Activated CD8-positive, alpha-beta T cell treated with anti-CD3 and anti-CD28 coated beads for 36 hours (primary cell): ENCODE data around the gene EHBP1. TPM values are rescaled to one million over a fixed set of nuclear protein-coding genes. Genes with fewer than 3 reads are reported as not detected.

Experiments
- ATAC-seq: fragments of 200-7000 bp; cut with Tn5 transposase; one replicate; pipeline ENCODE4 v1.10.0; 2021; ENCODE audit warnings: mild to moderate bottlenecking, moderate library complexity
- CTCF ChIA-PET: fragments of 350-600 bp; sonication (Branson Sonifier 250); formaldehyde crosslinking; loops from one replicate; lab custom pipeline; 2021; ENCODE audit warnings: antibody characterized with exemption; lab: Charles Lee
- POLR2A ChIA-PET: fragments of 350-600 bp; sonication (Branson Sonifier 250); formaldehyde crosslinking; loops from one replicate; lab custom pipeline; 2021; ENCODE audit warnings: antibody characterized with exemption; lab: Charles Lee
- DNase-seq: peaks from one replicate; pipeline ENCODE4 v3.0.0-alpha.2; 2020
- H3K27ac Mint-ChIP-seq: one replicate; pipeline ENCODE4 v1.8.0; 2021; ENCODE audit warnings: mild to moderate bottlenecking, mixed read lengths
- H3K27me3 Mint-ChIP-seq: one replicate; pipeline ENCODE4 v1.8.0; 2021; ENCODE audit warnings: mixed read lengths
- H3K36me3 Mint-ChIP-seq: one replicate; pipeline ENCODE4 v1.8.0; 2021; ENCODE audit warnings: low read depth, mixed read lengths
- H3K4me1 Mint-ChIP-seq: one replicate; pipeline ENCODE4 v1.8.0; 2021; ENCODE audit warnings: low read depth, mixed read lengths
- H3K4me3 Mint-ChIP-seq: one replicate; pipeline ENCODE4 v1.8.0; 2021; ENCODE audit warnings: mild to moderate bottlenecking, moderate library complexity, mixed read lengths
- H3K9me3 Mint-ChIP-seq: one replicate; pipeline ENCODE4 v1.8.0; 2021; ENCODE audit warnings: mixed read lengths
- intact Hi-C: fragments of 100-400 bp; cut with micrococcal nuclease; formaldehyde crosslinking; loops from one replicate; pipeline ENCODE4 v1.10.0; 2022
- total RNA-seq, 2 experiments: library from RNA; stranded (reverse); gene quantifications; one replicate each; pipeline ENCODE4 v1.2.3, GENCODE V29; 2021
- TF ChIP-seq, protein P1 (sequence below): fragments of 200-600 bp; IDR thresholded peaks from one replicate; pipeline ENCODE4 v1.8.0; 2022; ENCODE audit warnings: antibody characterized with exemption, mild to moderate bottlenecking

EHBP1 gene
- total RNA-seq, 2 experiments from 2014 or later: 24.1 to 24.3 TPM

- no peak for ATAC-seq
- peaks cover 1% of the 10 kb centered on the region for H3K9me3 Mint-ChIP-seq
Observed at GRCh38 chr2:62716768-62717167, 11.3 kb downstream of the EHBP1 start.

DNA sequence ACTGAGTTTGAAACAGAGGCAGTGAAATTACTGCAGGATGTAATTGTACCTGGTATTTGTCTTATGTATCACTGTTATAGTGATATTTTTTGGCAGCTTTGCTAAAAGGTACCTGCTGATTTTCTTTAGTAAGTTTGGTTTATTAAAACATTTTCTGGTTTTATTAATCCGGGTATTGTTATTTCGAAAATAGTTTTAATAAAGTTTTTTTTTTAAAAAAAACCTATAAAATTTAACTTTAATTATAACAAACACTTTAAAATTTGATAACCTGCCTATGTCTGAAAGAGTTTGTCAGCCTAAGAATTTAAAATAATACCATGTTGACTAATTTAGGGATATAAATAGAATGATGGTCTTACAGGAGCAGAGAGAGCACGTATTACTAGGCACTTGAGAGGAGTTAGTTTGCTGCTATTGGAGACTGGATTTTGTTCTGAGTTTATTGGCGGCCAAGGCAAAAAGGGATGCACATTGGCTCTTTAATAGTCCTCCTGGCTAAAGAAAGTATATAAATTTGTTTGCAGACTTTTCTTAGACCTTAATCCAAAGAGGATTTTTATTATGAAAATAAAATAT lies 12.1 kb downstream of the EHBP1 start:
- Mint-ChIP-seq H3K4me1 (peaks cover 7% of the 10 kb centered on the region), H3K4me3 (no peak overlapping the region), H3K9me3 (peaks cover 3% of the 10 kb centered on the region), H3K27ac (no peak overlapping the region), H3K36me3 (peaks cover 12% of the 10 kb centered on the region), H3K27me3 (no peaks in the 10 kb centered on the region)
- DNase-seq: no peak
- ATAC-seq: no peak
- ChIA-PET POLR2A (no interaction called here), CTCF (no interaction called here)
- intact Hi-C loops: no loop called here
- TF ChIP-seq, protein P1, sequence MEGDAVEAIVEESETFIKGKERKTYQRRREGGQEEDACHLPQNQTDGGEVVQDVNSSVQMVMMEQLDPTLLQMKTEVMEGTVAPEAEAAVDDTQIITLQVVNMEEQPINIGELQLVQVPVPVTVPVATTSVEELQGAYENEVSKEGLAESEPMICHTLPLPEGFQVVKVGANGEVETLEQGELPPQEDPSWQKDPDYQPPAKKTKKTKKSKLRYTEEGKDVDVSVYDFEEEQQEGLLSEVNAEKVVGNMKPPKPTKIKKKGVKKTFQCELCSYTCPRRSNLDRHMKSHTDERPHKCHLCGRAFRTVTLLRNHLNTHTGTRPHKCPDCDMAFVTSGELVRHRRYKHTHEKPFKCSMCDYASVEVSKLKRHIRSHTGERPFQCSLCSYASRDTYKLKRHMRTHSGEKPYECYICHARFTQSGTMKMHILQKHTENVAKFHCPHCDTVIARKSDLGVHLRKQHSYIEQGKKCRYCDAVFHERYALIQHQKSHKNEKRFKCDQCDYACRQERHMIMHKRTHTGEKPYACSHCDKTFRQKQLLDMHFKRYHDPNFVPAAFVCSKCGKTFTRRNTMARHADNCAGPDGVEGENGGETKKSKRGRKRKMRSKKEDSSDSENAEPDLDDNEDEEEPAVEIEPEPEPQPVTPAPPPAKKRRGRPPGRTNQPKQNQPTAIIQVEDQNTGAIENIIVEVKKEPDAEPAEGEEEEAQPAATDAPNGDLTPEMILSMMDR: no peak

More at GRCh38 chr2:62716768-62717167, 11.3 kb downstream of the EHBP1 start:
- TF ChIP-seq, protein P1: no peak
- no peak overlapping the region for H3K4me3 Mint-ChIP-seq
- DNase-seq: no peak
- H3K36me3 Mint-ChIP-seq: peaks cover 12% of the 10 kb centered on the region
- no peaks in the 10 kb centered on the region for H3K27me3 Mint-ChIP-seq
- intact Hi-C loops: no loop called here
- ChIA-PET POLR2A (no interaction called here), CTCF (no interaction called here)
- H3K4me1 Mint-ChIP-seq: peaks cover 7% of the 10 kb centered on the region
- H3K27ac Mint-ChIP-seq: no peak overlapping the region

DNA sequence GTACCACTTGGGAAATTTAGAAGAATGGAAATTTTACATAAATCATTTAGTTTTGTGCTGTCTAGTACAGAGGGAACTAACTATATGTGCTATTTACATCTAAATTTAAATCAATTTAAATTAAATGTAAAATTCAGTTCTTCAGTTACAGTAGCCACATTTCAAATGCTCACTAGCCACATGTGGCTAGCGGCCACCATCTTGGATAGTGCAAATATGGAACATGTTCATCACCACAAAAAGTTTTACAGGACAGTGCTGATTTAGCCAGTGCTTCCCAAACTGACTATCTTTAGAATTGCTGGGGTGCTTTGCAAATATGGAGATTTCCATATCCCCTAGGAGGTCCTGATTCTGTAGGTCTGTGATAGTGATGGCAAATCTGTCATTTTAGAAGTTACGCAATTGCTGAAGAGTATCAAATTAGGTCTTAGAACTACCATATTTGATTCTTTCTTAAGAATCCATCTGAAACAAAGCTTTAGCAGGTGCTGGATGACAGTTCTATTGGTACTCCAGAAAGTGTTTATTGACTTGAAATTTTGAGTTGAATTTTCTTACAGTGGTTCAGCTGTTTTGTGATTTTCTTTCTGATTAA lies 12.8 kb downstream of the EHBP1 start:
- CTCF ChIA-PET: no interaction called here
- POLR2A ChIA-PET: no interaction called here
- H3K36me3 Mint-ChIP-seq: peaks cover 15% of the 10 kb centered on the region
- no peak overlapping the region for H3K4me3 Mint-ChIP-seq
- H3K27ac Mint-ChIP-seq: no peak overlapping the region
- peaks cover 7% of the 10 kb centered on the region for H3K4me1 Mint-ChIP-seq
- no peaks in the 10 kb centered on the region for H3K27me3 Mint-ChIP-seq
- DNase-seq (no peak), ATAC-seq (no peak)
- TF ChIP-seq, protein P1: no peak
- H3K9me3 Mint-ChIP-seq: peaks cover 10% of the 10 kb centered on the region
- intact Hi-C loops: no loop called here

DNA sequence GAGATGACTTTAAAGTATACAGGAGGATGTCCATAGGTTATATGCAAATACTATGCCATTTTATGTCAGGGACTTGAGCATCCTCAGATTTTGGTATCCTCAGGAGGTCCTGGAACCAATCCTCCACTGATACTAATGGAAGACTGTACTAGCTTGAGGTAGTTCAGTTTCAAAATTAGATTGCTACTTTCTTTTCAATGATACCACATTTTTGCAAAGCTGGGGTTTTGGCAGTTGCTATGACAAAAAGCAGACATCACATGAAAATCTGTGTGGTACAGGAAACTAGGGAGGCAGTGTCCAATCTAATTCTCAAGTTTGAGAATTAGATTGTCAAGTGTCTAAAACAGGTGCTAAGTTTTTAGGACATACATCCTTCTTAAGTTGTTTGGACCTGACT lies 14.2 kb downstream of the EHBP1 start:
- TF ChIP-seq, protein P1: no peak
- Mint-ChIP-seq H3K4me1 (peaks cover 2% of the 10 kb centered on the region), H3K27me3 (no peaks in the 10 kb centered on the region), H3K4me3 (no peak overlapping the region), H3K9me3 (peaks cover 12% of the 10 kb centered on the region), H3K36me3 (peaks cover 13% of the 10 kb centered on the region), H3K27ac (no peak overlapping the region)
- CTCF ChIA-PET: no interaction called here
- no peak for ATAC-seq
- intact Hi-C loops: no loop called here
- no peak for DNase-seq
- POLR2A ChIA-PET: no interaction called here

- Mint-ChIP-seq H3K36me3 (peaks cover 5% of the 10 kb centered on the region), H3K27ac (no peak overlapping the region), H3K4me3 (no peak overlapping the region), H3K27me3 (no peaks in the 10 kb centered on the region), H3K9me3 (peaks cover 12% of the 10 kb centered on the region), H3K4me1 (peaks cover 4% of the 10 kb centered on the region)
- TF ChIP-seq, protein P1: no peak
- CTCF ChIA-PET: no interaction called here
- intact Hi-C loops: no loop called here
- ATAC-seq (no peak), DNase-seq (no peak)
- POLR2A ChIA-PET: no interaction called here
Observed at GRCh38 chr2:62722679-62723078, 17.2 kb downstream of the EHBP1 start.
